Sciatic nerve (tissue), 2 donors: ENCODE results near the gene BLCAP. TPM values are rescaled to one million over a fixed set of nuclear protein-coding genes. Genes with fewer than 3 reads are reported as not detected.
"Not testable (repeated sequence)": the region's sequence is repeated elsewhere in the genome, so short reads cannot be mapped to it uniquely, and the experiment has no call there.

ENCODE experiments used
- ATAC-seq: fragments of 200-7000 bp; cut with Tn5 transposase; one replicate; pipeline ENCODE4 v1.9.1; 2020; ENCODE audit warnings: mild to moderate bottlenecking, moderate library complexity
- DNase-seq: peaks from one replicate; pipeline ENCODE4 v3.0.0-alpha.2; 2020; ENCODE audit warnings: low spot score
- intact Hi-C: fragments of 100-400 bp; cut with DNase I; formaldehyde crosslinking; loops from one replicate; pipeline ENCODE4 v1.14.2; 2022
- total RNA-seq: library from RNA; stranded (reverse); fragmentation: NEBNext Ultra II Directional; extraction: Animal tissue kit (Norgen Biotek cat#: 25700); gene quantifications from one replicate; pipeline ENCODE4 v1.2.1, GENCODE V29; 2021
- donor health status: DM: no; HTN: no; CAD: no.
- donor health status: DM: no; HTN: no; CAD: no.

The BLCAP gene
- total RNA-seq, 1 donor from 2014 or later = 58.4 TPM

GRCh38 chr20:37501940-37502339 is 25.7 kb downstream of the BLCAP start:
- DNase-seq (no peak), ATAC-seq (no peak)
- intact Hi-C loops = loop anchor here (1.0 kb wide), 1 partner anchor 251 kb away; no protein-coding TSS in a partner anchor

GRCh38 chr20:37500311-37500710 is 27.4 kb downstream of the BLCAP start:
- DNase-seq = no peak
- intact Hi-C loops = no loop called here
- ATAC-seq = no peak

GRCh38 chr20:37498066-37498665 is 29.5 kb downstream of the BLCAP start:
- intact Hi-C loops = no loop called here
- no peak for ATAC-seq

GRCh38 chr20:37494796-37495195 is 32.9 kb downstream of the BLCAP start:
- intact Hi-C loops = no loop called here
- no peak for DNase-seq
- ATAC-seq = no peak

More at GRCh38 chr20:37498066-37498665, 29.5 kb downstream of the BLCAP start:
- DNase-seq = no peak

GRCh38 chr20:37494301-37494700 is 33.4 kb downstream of the BLCAP start:
- no peak for ATAC-seq
- intact Hi-C loops = no loop called here
- no peak for DNase-seq

- ATAC-seq = no peak
- intact Hi-C loops = no loop called here
- no peak for DNase-seq
Observed at GRCh38 chr20:37492945-37493344, 34.7 kb downstream of the BLCAP start.

- DNase-seq (no peak), ATAC-seq (no peak)
- intact Hi-C loops = no loop called here
Observed at GRCh38 chr20:37492096-37492625, 35.5 kb downstream of the BLCAP start.

GRCh38 chr20:37490663-37491350 is 36.9 kb downstream of the BLCAP start:
- intact Hi-C loops = no loop called here
- ATAC-seq (no peak), DNase-seq (no peak)

- intact Hi-C loops, ATAC-seq: not testable (repeated sequence)
Observed at GRCh38 chr20:37486209-37486608, 41.5 kb downstream of the BLCAP start.

GRCh38 chr20:37484331-37484730 is 43.3 kb downstream of the BLCAP start:
- intact Hi-C loops = no loop called here
- no peak for ATAC-seq
- DNase-seq = no peak

More at GRCh38 chr20:37486209-37486608, 41.5 kb downstream of the BLCAP start:
- not testable (repeated sequence) for DNase-seq

GRCh38 chr20:37481610-37482009 is 46.1 kb downstream of the BLCAP start:
- intact Hi-C loops = no loop called here
- ATAC-seq = no peak
- DNase-seq = no peak

- peak; percentile 78 for ATAC-seq
- no peak for DNase-seq
- intact Hi-C loops = no loop called here
Observed at GRCh38 chr20:37480919-37481318, 46.8 kb downstream of the BLCAP start.

GRCh38 chr20:37479925-37480691 is 47.6 kb downstream of the BLCAP start:
- ATAC-seq (peak; percentile 71), DNase-seq (no peak)
- intact Hi-C loops = no loop called here

GRCh38 chr20:37479266-37479665 is 48.4 kb downstream of the BLCAP start:
- intact Hi-C loops = no loop called here
- ATAC-seq = peak; percentile 57
- DNase-seq = no peak

GRCh38 chr20:37477041-37477440 is 50.6 kb downstream of the BLCAP start:
- ATAC-seq (no peak), DNase-seq (no peak)
- intact Hi-C loops = no loop called here

GRCh38 chr20:37475252-37475651 is 52.4 kb downstream of the BLCAP start:
- no peak for ATAC-seq
- DNase-seq = no peak
- intact Hi-C loops = no loop called here

GRCh38 chr20:37474386-37474785 is 53.3 kb downstream of the BLCAP start:
- DNase-seq = no peak
- intact Hi-C loops = no loop called here
- no peak for ATAC-seq

GRCh38 chr20:37473249-37474000 is 54.3 kb downstream of the BLCAP start:
- intact Hi-C loops = no loop called here
- no peak for ATAC-seq
- DNase-seq = no peak

- ATAC-seq, DNase-seq, intact Hi-C loops: not testable (repeated sequence)
Observed at GRCh38 chr20:37472435-37472834, 55.2 kb downstream of the BLCAP start.
